DMS53 treated with DMSO at 0.1 percent for 48 hours (cell line): Measurements from ENCODE around the gene AUTS2.

Source experiments
- DNase-seq: peaks from one replicate; lab custom pipeline; 2025; ENCODE audit not compliant: unreplicated experiment; lab: John Stamatoyannopoulos, UW

AUTS2 gene

GRCh38 chr7:70321016-70321590 is 722.8 kb downstream of the AUTS2 start:
- no peak for DNase-seq

- DNase-seq: no peak
Measured at GRCh38 chr7:70322856-70323255, 724.6 kb downstream of the AUTS2 start.

- no peak for DNase-seq
Measured at GRCh38 chr7:70325509-70326101, 727.3 kb downstream of the AUTS2 start.

GRCh38 chr7:70334295-70334694 is 736.0 kb downstream of the AUTS2 start:
- DNase-seq: no peak

GRCh38 chr7:70334871-70335270 is 736.6 kb downstream of the AUTS2 start:
- no peak for DNase-seq

- DNase-seq: no peak
Measured at GRCh38 chr7:70336536-70336935, 738.3 kb downstream of the AUTS2 start.

GRCh38 chr7:70338015-70338414 is 739.7 kb downstream of the AUTS2 start:
- no peak for DNase-seq

- DNase-seq: no peak
Measured at GRCh38 chr7:70340236-70340635, 742.0 kb downstream of the AUTS2 start.

- DNase-seq: no peak
Measured at GRCh38 chr7:70341446-70341845, 743.2 kb downstream of the AUTS2 start.

- no peak for DNase-seq
Measured at GRCh38 chr7:70343519-70343918, 745.2 kb downstream of the AUTS2 start.

GRCh38 chr7:70344726-70345125 is 746.5 kb downstream of the AUTS2 start:
- DNase-seq: no peak

- no peak for DNase-seq
Measured at GRCh38 chr7:70346844-70347462, 748.7 kb downstream of the AUTS2 start.

GRCh38 chr7:70347463-70348254 is 749.4 kb downstream of the AUTS2 start:
- no peak for DNase-seq

- DNase-seq: no peak
Measured at GRCh38 chr7:70349031-70349430, 750.8 kb downstream of the AUTS2 start.

- DNase-seq: no peak
Measured at GRCh38 chr7:70349819-70350218, 751.5 kb downstream of the AUTS2 start.

- no peak for DNase-seq
Measured at GRCh38 chr7:70352088-70352487, 753.8 kb downstream of the AUTS2 start.

GRCh38 chr7:70352906-70353305 is 754.6 kb downstream of the AUTS2 start:
- no peak for DNase-seq

GRCh38 chr7:70353330-70353945 is 755.2 kb downstream of the AUTS2 start:
- no peak for DNase-seq

- no peak for DNase-seq
Measured at GRCh38 chr7:70353946-70354335, 755.7 kb downstream of the AUTS2 start.

GRCh38 chr7:70354409-70355169 is 756.3 kb downstream of the AUTS2 start:
- DNase-seq: no peak
